Measurements from ENCODE around the gene SNX24. TPM values are rescaled to one million over a fixed set of nuclear protein-coding genes. Genes with fewer than 3 reads are reported as not detected.

The SNX24 gene
- total and polyA plus RNA-seq, 2 experiments from 2014 or later = 18.0 to 27.5 TPM

- Mint-ChIP-seq H3K27ac (no peak overlapping the region), H3K9me3 (no peaks in the 10 kb centered on the region), H3K4me1 (peaks cover 19% of the 10 kb centered on the region), H3K27me3 (ENCODE audit: insufficient read depth, low read depth, poor library complexity) (peaks cover 2% of the 10 kb centered on the region), H3K36me3 (ENCODE audit: low read depth) (no peaks in the 10 kb centered on the region), H3K4me3 (no peak overlapping the region)
- Histone ChIP-seq H3K4me1 (ENCODE audit: insufficient read depth) (peaks cover 17% of the 10 kb centered on the region), H3K79me2 (replicated peaks; ENCODE audit: insufficient read depth) (no peaks in the 10 kb centered on the region), H3K9me2 (ENCODE audit: insufficient read depth) (no peaks in the 10 kb centered on the region), H3K4me2 (no peak overlapping the region), H3F3A (replicated peaks; ENCODE audit: low read depth) (no peaks in the 10 kb centered on the region), H3K27me3 (ENCODE audit: insufficient read depth) (no peaks in the 10 kb centered on the region), H3K4me3 (no peak overlapping the region), H3K27ac (ENCODE audit: low read depth) (no peak overlapping the region), H2AFZ (no peak overlapping the region), H3K36me3 (ENCODE audit: insufficient read depth) (no peaks in the 10 kb centered on the region), H4K20me1 (replicated peaks; ENCODE audit: insufficient read depth) (no peaks in the 10 kb centered on the region)
- DNase-seq (ENCODE audit: low spot score) (no peak), ATAC-seq (no peak)
- TF ChIP-seq REST (IDR thresholded peaks at IDR 0.05; ENCODE audit: unreplicated experiment) = no peak
- TF ChIP-seq ZNF462 (CRISPR knock-in tag; IDR thresholded peaks at IDR 0.05) = no peak
- no peak for TF ChIP-seq CTCF (conservative IDR thresholded peaks at IDR 0.05; ENCODE audit: low read depth in 2 of 2)
- no peak for TF ChIP-seq JUNB (IDR thresholded peaks at IDR 0.05; ENCODE audit: unreplicated experiment)
- TF ChIP-seq NANOG (IDR thresholded peaks at IDR 0.05; ENCODE audit: borderline replicate concordance) = no peak
- TF ChIP-seq ETS1 (IDR thresholded peaks at IDR 0.05) = no peak
- no peak for TF ChIP-seq CREB1 (CRISPR knock-in tag; IDR thresholded peaks at IDR 0.05; ENCODE audit: low read depth)
- no peak for TF ChIP-seq EZH2 (IDR thresholded peaks at IDR 0.05; ENCODE audit: low read depth, unreplicated experiment)
- TF ChIP-seq ZNF114 (CRISPR knock-in tag; IDR thresholded peaks at IDR 0.05) = no peak
- TF ChIP-seq STAT1 (IDR thresholded peaks at IDR 0.05; ENCODE audit: unreplicated experiment) = no peak
- TF ChIP-seq ZNF331 (CRISPR knock-in tag; IDR thresholded peaks at IDR 0.05; ENCODE audit: low read depth) = no peak
Measured at GRCh38 chr5:123001808-123002207, 156.4 kb downstream of the SNX24 start.

Data from GM23338 (cell line).